SIG-M5 treated with dmso at 0.1 percent for 504 hours (cell line): Measurements from ENCODE around the gene EWSR1.
"Not testable (repeated sequence)": the region's sequence is repeated elsewhere in the genome, so short reads cannot be mapped to it uniquely, and the experiment has no call there.

ENCODE experiments used
- DNase-seq: peaks from one replicate; lab custom pipeline; 2025; ENCODE audit not compliant: unreplicated experiment; lab: John Stamatoyannopoulos, UW

The EWSR1 gene

GRCh38 chr22:29334696-29335344 lies 66.8 kb downstream of the EWSR1 start:
- DNase-seq, result no peak

DNA sequence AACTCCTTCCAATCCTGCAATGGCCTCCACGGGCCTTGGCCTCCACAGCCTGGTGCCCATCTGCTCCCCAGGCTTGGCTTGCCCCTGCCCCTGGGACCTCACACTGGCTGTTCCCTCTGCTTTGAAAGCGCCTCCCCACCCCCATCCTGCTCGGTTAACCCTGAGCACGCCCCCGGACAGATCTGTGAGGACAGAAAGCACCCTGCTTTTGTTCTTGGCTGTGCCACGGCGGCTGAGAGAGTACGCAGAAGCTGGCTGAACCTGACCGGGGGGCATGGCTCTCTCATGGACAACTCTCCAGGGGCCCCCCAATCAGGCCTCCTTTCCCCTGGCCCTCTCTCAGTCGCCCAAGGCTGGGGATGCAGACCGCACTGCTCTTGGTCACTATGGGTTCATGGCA lies 67.6 kb downstream of the EWSR1 start:
- no peak for DNase-seq

DNA sequence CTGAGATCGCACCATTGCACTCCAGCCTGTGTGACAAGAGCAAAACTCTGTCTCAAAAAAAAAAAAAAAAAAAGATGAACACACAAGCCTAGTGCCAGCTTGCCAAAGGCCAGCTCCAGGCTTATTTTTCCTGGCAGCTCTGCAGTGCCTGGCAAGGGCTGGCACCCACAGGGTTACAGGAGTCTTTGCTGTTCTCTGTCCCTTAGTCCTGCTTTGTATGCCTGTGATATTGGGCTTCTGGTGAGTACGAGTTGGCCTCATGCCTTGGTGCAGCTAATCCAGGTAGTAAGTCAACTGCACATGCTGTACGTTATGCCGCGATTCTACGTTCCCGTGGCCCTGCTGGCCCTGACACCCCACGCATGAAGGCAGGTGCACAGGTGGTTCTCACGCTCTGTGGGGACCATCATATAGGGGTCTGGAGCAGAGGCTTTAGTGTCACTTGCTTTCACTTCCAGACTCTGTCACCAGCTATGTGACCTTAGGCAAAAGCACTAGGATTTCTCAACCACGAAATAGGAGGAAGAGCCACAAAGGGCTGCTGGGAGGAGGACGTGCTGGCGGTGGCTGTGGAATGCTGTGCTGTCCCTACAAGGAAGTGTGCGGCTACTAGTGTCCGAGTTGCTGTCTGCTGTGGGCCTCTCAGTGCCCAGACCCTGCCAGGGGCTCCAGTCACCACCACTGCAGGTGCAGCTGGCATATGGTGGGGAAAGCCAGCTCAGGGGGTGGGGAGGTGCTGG lies 68.9 kb downstream of the EWSR1 start:
- DNase-seq, result no peak

GRCh38 chr22:29337631-29338284 lies 69.7 kb downstream of the EWSR1 start:
- DNase-seq, result no peak

GRCh38 chr22:29338398-29338797 lies 70.3 kb downstream of the EWSR1 start:
- DNase-seq, result no peak

DNA sequence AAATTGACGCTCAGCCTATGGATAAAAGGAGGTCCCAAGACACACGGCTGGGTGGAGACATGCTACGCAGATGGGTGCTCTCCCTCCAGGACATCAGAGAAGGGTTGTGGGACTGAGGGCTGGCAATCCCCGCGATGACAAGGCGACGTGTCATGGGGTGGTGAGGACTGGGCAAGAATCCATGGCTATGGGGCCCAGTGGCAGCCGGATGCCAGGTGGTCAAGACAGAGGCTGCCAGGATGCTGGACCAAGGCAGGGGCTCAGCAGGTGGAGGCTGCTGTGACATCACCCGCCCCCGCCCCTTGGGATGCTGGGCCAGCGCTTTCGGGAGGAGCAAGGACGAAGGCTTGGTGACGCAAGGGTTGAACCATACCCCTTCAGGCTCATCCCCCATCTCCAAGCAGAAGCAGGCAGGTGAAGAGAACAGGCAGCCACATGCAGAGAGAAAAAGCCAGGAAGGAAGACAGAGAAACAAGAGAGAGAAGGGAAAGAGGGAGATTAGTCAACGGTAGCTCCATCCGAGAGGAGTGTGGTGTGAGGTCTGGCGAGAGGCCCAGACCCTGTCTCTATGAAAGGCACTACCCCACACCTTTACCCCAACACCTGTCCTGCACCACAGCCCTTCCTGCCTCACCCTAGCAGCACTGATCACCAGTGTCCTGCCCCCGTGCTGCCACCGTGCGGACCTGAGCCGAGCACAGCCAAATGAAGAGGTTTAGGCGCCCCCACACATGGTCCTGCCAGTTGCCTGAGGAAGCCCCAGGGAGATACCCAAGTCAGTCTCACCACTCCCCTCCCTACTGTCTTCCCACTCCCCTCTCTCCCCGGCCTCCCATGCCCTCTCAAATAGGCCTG lies 71.5 kb downstream of the EWSR1 start:
- no peak for DNase-seq

DNA sequence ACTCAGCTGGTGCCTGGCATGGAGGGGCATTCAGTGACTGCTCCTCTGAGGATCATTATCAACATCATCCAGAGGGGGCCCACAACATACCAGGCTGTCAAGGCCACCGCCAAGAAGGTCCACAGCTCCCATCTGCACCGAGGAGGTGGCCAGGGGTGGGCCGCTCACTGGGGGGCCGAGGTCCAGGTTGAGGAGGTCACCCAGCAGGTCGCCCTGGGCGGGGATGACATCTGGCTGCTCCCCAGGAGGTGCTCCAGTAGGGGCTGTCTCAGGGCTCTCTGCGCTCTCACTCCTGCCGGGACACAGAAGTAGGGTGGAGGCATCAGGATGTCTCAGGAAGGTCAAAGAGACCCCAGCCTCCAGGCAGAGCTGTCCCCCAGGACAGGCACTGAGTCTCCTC lies 72.5 kb downstream of the EWSR1 start:
- no peak for DNase-seq

DNA sequence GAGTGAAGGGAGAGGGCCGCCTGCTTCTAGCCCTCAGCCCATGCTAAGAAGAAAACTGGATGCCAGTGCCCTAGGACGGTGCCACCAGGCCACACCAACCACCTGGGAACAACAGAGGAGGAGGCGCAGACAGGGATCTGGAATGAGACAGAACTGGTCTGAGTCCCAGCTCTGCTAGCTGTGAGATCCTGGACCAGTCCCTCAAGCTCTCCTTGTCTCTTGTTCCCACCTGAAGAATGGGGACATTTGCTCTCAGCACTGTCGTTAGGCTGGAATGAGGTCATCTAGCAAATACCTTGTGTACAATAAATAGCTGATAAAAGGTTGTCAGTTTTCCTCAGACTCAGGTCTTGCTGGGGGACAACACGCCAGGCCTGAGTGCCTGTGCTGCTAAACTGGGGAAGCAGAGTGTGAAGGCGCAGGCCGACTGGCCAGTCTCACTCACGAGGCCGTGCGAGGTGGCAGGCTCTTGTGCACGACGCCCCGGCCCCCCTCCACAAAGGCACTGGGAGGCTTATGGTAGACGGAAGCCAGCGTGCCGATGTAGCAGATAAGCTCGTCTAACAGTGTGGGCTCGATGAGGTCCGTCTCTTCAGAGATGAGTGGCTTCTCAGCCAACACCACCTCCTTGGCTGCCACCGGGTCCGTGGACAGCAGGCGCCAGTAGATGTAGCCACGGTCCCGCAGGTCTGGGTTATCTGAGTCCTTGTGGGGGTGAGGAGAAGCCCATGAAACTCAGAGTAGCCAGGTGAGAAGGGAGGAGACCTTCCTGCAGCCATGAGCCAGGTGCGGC lies 73.2 kb downstream of the EWSR1 start:
- DNase-seq, result no peak

GRCh38 chr22:29341849-29342127 lies 73.7 kb downstream of the EWSR1 start:
- DNase-seq, result no peak

DNA sequence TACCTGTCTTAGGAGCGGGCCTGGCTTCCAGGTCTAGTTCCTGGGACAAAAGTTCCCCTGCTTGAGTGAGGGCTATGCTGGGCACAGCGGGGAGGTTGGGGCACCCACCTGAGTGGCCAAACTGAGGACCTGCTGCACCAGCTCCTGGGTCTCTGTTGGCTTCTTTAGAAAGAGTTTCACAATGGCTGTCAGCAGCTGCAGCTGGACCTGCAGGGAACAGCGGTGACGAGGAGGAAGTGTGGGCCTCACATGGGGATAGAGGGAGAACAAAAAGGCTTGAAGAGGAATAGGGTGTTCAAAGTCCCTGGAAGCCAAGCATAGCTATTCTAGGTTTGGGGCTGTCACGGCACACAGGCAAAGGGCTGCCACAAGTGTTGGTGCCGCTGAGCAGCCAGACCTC lies 74.1 kb downstream of the EWSR1 start:
- peak; percentile 12 for DNase-seq

- DNase-seq, result no peak
Measured at GRCh38 chr22:29342577-29343312, 74.7 kb downstream of the EWSR1 start.

DNA sequence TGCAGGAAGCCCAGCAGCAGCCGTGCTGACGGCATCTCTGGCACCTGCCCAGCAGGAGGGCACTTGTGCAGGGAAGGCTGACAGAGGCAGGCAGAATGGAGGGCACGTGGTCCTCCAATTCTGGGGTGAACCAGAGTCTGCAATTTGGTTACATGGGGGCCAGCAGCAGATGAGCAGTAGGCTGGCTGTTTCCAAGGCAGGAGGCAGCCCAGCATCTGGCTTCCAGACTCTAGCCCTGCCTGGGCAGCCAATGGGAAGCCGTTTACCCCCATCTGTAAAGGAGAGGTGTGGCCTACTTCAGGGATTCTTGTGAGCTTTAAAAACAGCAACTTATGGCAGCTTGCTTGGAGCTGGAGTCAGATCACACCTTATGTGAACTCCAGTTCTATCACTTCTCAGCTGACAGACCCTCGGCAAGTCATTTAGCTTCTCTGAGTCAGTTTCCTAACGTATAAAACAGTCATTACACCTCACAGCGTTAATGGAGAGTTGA lies 75.3 kb downstream of the EWSR1 start:
- DNase-seq, result no peak

- peak; percentile 33 for DNase-seq
Measured at GRCh38 chr22:29344137-29344536, 76.1 kb downstream of the EWSR1 start.

- not testable (repeated sequence) for DNase-seq
Measured at GRCh38 chr22:29344889-29345288, 76.8 kb downstream of the EWSR1 start.

GRCh38 chr22:29345932-29346331 lies 77.9 kb downstream of the EWSR1 start:
- no peak for DNase-seq

GRCh38 chr22:29346659-29347058 lies 78.6 kb downstream of the EWSR1 start:
- DNase-seq, result no peak

DNA sequence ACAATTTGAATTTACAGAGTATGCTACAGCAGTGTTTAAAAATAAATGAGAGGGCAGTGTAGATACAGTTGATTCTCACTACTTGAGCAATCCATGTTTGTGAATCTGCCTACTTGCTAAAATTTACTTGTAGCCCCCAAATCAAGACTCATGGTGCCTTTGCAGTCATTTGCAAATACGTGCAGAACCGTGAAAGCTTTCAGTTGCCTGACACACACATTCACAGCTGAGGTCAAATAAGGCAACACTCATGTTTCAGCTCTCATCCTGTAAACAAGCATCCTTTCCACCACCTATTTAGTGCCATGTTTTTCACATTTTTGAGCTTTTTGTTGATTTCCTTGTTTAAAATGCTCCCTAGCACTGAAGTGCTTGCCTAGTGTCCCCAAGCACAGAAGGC lies 80.0 kb downstream of the EWSR1 start:
- DNase-seq, result no peak

- DNase-seq, result no peak
Measured at GRCh38 chr22:29348956-29349355, 80.9 kb downstream of the EWSR1 start.
